Loucy (cell line): ENCODE data around the gene MICAL3.

Source experiments
- EZH2phosphoT487 ChIP-seq: fragments of 200-600 bp; IDR thresholded peaks from 2 replicates; pipeline ENCODE4 v1.6.1; 2018; ENCODE audit warnings: antibody characterized with exemption, mild to moderate bottlenecking, moderate library complexity, borderline replicate concordance
- TF ChIP-seq, protein P1 (sequence below): fragments of 200-600 bp; sonication (generic); conservative IDR thresholded peaks from 2 replicates; pipeline ENCODE4 v1.5.1; 2014; ENCODE audit warnings: mild to moderate bottlenecking, antibody characterized with exemption, low read length

DNA sequence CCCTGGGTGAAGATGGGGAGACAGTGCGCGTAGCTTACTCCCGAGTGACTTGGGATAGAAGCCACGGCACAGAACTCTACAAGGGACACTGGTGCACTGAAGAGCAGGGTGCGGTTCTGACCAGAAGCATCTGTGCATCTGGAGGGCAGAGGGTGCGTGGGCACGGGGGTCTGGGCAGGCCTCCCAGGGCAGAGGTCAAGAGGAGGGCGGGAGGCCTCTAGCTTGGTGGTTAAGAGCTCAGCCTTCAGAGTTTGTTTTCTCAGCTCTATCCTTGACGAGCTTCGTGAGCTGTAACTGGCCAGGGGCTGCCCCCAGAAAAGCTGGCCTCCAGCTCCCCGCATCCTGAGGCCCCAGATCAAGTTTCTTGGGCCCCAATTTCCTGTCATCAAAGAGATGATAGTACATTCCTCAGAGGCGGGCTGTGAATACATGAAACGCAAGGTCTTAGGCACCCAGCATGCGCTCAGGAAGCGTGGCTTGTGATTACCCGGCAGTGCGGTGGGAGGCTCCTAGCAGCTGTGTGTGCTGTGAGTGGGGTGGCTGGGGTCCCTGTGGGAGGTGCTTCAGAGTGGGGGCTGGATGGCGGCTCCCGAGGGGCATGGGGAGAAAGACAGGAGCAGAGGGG is 244.1 kb downstream of the MICAL3 start:
- TF ChIP-seq, protein P1, sequence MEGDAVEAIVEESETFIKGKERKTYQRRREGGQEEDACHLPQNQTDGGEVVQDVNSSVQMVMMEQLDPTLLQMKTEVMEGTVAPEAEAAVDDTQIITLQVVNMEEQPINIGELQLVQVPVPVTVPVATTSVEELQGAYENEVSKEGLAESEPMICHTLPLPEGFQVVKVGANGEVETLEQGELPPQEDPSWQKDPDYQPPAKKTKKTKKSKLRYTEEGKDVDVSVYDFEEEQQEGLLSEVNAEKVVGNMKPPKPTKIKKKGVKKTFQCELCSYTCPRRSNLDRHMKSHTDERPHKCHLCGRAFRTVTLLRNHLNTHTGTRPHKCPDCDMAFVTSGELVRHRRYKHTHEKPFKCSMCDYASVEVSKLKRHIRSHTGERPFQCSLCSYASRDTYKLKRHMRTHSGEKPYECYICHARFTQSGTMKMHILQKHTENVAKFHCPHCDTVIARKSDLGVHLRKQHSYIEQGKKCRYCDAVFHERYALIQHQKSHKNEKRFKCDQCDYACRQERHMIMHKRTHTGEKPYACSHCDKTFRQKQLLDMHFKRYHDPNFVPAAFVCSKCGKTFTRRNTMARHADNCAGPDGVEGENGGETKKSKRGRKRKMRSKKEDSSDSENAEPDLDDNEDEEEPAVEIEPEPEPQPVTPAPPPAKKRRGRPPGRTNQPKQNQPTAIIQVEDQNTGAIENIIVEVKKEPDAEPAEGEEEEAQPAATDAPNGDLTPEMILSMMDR: no peak
- TF ChIP-seq EZH2phosphoT487: no peak
